UCSD-AML1 (cell line): ENCODE data around the gene PCAT6.
A peak's percentile ranks its signal among the peaks of the same experiment; 100 is the strongest.
"Not testable (repeated sequence)": the region's sequence is repeated elsewhere in the genome, so short reads cannot be mapped to it uniquely, and the experiment has no call there.

Experiments used
- DNase-seq: peaks from one replicate; lab custom pipeline; 2025; ENCODE audit not compliant: unreplicated experiment; lab: John Stamatoyannopoulos, UW

PCAT6 gene

DNA sequence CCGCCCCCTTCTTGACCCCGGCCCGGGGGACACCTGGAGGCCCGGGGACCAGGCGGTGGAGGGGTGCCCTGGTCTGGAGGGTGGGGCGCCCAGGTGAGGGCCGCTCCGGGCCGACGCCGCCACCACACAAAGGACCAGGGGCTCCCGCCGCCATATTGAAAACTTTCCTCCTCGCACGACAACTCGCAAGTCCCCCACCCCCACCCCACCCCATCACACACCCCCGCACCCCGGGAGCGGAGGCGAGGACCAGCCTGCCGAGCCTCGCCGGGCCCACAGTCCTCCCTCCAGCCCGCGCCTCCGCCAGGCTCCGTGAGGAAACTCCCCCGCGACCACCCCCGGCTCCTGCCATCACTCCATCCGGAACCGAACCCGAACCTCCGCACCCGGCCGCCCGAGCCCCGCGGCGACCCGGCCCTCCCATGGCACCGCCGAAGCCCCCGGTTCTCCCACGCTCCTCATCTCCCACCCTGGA is 3.3 kb upstream of the PCAT6 start:
- DNase-seq = peak; percentile 41

DNA sequence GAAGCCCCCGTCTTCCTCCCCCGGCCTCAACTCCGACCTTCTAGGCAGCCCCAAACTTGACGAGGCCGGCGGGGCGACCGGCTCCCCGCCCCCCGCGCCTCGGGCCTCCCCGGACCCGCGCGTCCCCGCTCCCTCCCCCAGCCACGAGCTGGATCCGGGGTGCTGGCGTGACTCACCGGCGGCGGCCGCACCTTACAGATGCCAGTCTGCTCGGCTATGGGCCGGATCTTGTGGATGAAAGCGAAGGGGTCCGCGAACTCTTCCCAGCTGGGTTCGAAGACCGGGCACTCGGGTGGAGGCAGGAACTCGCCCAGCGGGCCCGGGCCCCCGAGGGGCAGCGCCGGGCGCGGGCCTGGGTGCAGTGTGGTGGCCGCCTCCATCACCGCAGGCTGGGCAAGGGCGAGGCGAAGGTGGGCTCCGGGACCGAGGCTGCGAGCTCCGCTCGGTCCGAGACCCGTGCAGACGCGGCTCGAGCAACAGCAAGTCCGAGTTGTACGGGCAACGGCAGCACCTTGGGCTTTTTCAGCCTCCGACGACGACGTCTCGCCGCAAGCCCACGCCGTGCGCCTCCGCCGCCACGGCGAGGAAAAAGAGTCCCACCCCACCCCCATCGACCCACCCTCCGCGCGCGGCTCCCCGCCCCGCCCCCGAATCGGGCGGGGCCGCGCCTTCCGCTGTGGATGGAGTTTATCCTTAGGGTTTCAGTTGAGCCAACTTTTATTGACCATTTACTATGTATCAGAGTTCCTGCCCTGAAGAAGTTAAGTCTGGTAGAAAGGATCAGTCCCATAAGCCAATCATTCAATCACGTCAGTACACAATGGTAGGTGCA is 2.6 kb upstream of the PCAT6 start, which contains the start of gene KDM5B:
TSS of gene KDM5B (minus strand) at position 496 of the 832 bp plus-strand sequence. CDS start at position 380, 116 bp downstream.
- peak; percentile 81 for DNase-seq

DNA sequence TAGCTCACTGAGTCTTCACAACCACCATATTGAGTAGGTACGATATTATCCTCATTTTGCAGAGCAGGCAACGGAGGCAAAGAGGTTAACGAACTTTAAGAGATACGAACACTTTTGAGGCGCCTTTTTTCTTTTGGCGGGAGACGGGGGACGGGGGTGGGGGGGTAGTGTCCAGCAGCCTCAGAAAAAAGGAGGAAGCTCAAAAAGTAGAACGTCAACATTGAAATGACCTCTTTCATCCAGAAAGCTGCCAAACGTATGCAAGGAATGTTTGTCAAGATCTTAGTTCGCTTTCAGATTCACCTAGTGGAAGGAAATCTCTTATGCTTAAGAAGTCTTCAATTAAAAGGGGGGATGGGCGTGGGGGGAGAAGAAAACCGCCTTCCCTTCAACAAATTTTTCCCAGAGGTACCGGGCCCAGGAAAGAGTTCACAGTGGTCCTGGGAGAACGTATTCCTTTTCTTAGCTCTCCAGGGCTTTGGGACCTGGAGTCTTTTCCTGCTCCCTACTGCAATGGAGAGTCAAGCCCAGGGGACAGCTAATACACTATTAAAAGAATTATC is 1.1 kb upstream of the PCAT6 start:
- DNase-seq = no peak

DNA sequence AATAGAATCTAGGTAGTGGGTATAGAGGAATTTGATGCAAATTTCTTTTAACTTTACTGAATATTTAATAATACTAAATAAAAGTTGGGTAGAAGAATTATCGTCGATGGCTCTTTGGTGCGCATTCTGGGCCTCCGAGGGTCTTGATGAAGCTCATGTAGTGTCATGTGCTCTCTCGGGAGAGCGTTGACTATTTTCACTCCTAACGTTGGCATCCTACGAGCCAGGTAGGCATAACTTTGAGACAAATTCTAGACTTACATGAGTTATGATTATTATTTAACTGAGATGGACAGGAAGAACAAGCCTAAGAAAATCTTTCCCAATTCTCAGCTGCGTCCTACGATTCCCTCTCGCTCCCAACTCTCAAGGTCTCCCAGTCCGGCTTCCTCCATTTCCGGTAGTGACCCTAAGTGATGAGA is 550 bp upstream of the PCAT6 start:
- DNase-seq = no peak

DNA sequence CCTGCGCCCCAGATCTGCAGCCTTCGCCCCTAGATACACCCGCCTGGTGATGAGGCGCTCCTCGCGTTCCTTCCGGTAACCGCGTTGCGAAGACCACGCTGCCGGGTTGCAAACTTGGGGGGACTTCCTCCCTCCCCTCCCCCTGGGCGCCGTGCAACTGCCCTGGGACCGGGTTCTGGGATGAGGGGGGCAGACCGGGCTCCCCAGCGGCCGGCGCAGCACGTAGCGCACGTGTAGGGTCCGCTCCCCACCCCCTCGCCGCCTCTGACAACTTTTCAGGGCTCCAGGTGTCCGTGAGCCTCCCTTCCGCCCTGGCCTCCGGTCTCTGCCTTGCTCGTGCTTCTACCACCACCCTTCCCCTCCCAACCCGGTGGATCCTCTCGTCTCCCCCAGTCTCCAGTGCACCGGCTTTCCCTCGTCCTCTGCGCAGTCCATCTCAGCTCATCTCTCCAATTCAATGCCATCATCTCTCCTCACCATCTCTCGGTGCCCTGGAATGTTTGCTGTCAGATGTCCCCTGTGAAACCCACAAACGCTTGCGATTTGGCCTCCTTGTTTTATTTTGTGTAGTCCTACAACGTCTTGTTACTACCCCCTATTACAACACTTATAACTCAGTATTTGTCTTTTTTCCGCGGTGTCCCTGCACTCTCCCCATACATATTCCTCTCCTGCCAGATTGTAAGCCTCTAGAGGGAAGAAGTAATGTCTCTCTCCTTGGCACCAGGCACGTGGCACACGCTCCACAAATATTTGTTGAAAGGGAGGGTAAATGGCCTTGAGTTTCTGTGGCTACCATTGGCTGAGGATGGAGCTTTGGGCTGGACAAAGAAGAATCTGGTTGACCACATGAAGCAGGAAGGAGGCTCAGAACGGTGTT is 782 bp downstream of the PCAT6 start:
- DNase-seq = no peak

DNA sequence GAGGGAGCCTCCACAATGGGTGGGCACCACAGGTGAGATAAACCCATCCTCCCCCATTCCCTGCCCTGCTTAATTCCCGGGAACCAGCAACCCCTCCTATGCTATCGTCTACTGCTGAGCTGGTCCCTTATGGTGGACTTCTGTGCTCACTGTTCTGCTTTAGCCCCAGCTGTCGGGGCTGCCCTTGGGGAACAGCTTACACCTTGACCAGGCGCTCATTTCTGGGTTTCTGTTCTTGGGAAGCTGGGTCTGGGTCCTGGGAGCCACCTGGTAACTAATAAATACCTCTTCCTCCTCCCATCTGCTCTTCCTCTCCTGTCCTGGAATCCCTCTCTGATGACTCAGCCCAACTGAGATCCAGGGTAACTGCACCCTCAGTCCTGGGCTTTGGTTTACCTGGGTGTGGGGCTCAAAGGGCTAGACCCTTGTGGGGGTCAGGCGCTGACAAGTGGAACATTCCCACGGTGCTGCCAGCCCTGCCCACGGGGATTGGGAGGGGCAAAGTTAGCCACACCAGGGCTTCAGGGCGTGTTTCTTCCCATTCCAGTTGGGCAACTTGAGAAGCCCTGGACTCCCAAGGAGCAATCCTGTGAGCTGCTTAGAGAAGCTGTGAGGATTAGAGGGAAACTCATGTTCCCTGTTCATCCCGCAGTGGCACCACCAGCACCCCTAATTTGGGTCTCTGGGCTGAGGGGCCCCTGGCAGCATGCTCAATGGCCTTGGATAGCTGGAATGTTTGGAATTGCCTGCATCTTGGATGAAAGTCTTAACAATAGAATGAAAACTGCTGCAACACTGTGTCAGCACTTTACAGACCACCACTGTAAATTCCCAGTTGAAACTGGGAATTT is 1.6 kb downstream of the PCAT6 start:
- DNase-seq = no peak

DNA sequence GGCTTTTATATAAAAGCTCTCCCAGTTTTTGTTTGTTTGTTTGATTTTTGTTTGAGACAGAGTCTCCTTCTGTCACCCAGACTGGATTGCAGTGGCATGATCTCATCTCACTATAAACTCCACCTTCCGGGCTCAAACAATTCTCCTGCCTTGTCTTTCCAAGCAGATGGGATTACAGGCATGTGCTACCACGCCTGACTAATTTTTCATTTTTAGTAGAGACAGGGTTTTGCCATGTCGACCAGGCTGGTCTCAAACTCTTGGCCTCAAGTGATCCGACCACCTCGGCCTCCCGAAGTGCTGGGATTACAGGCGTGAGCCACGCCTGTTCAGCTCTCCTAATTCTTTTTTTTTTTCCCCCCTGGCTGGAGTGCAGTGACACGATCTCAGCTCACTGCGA is 4.4 kb downstream of the PCAT6 start:
- DNase-seq = no peak

DNA sequence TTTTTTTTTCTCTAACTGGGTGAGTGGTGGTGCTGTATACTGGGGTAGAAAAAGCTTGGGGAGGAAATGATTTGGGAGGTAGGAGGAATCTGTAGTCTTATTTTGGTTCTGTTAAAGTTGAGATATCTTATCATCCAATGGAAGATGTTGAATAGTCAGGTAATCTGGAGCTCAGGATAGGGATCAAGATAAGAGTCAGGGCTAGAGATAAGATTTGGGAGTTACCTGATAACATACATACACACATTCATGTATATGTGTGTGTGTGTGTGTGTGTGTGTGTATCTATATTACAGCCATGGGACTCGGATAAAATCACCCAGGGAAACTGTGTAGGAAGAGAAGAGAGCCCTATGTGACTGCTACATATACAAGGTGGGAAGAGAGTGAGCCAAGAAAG is 8.1 kb downstream of the PCAT6 start:
- no peak for DNase-seq

DNA sequence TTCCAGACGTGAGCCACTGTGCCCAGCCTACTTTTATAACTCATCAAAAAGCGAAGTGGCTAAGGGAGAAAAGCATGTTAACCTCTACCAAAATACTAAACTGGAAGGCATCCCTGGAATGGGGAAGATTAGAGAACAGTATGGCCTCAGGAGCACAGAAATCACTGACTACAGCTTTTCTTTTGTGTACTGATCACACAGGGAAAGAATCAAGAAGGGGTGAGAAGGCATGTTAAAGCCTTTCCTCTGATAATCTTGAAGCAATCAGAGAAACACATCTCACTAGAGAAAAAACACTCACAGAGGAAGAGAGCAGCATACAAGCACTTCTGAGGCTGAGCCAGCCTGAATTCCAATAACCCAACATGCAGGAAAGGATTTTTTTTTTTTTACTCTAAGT is 10.7 kb downstream of the PCAT6 start:
- DNase-seq = no peak

DNA sequence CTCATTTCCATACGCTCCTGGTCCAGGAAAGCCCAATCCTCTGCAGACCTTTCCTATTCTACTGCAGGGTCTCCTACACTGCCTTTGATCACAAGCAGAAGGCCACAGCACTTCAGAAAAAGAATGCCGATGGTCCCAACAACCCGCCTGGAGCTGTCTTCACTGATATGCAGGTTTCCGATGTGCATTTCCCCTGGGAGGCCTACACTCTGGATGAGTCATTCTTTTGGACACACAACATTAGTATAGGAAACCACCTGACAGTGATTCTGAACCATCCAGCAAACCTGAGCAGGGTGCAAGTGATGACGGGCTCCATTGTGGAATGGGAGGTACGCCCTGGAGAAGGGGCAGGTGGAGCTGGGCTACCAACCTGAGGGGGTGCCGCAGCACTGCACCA is 15.0 kb downstream of the PCAT6 start:
- no peak for DNase-seq

DNA sequence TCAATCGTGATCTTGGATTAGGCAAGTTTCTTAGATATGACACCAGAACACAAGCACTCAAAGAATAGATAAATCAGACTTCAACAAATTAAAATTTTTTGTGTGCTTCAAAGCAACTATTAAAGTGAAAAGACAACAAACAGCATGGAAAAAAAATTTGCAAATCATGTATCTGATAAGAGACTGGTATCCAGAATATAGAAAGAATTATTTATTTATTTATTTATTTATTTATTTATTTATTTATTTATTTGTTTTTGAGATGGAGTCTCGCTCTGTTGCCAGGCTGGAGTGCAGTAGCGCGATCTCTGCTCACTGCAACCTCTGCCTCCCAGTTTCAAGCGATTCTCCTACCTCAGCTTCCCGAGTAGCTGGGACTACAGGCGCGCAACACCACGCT is 18.5 kb downstream of the PCAT6 start:
- not testable (repeated sequence) for DNase-seq

DNA sequence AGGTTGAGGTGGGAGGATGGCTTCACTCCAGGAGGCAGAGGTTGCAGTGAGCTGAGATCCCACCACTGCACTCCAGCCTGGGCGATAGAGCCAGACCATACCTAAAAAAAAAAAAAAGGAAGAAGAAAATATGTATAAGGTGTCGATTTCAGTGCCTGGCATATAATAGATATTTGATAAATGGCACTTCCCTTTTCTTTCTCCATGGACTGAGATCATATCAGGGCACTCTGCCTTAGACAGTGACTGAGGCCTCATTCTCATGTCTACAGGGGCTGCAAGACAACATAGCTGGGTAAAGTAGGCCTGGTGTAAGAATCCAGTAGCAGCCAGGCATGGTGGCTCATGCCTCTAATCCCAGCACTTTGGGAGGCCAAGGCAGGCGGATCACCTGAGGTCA is 21.2 kb downstream of the PCAT6 start:
- DNase-seq = no peak

DNA sequence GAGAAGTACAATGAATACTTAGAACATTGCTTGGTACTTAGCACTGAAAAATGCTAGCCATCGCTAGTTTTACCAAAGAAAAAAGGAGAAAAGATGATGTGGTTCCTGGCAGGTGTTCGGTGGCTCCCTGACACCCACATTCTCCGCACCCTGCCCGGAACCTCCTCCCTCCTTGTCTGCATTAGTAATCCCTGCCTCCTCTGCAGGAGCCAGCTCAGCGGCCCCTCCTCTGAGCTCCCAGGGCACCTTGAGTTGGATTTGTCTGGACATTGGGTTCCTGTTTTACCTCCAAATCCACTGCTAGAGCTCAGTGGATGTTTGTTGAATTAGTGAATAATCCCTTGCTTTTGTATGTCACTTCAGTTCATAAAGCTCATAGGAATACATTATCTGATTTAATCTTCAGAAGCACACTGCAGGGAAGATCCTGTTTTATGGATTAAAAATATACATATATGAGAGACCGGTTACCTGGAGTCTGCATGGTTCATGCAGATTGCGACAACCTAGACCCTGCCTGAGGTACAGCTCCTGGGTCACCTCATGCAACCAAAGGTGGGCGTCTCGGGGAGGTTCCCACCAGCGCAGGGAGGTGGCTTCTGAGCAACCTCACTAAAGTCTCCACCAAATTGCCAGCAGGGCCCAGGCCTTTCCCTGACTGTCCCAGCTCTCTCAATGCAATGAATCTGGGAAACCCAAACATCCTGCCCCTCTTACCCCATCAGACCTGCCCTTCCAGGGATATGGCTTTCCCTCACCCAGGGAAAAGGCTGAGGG is 24.2 kb downstream of the PCAT6 start:
- no peak for DNase-seq

DNA sequence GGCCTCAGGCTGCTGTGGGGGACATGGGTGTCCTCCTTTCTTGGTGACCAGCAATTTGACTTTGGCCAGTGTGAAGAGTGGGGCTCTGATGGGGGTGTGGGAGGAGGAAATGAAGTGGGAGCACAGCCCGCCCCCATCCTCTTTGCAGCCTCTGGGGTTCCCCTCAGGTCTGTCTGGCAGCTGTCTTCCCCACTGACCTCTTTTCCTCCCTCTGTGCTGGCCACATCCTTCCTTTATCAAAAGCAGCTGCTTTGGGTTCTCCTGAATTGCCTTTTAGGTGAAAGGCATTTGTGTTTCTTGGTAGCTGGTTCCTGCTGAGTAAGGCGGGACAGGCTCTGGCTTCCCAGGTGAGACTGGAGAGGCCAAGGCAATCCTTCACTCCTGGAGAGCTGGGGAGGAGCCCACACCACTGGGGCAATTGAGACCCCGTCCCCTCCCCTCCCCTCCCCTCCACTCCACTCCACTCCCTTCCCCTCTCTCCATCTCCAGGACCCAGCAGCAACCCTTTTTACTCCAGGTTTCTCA is 24.9 kb downstream of the PCAT6 start:
- peak; percentile 68 for DNase-seq

DNA sequence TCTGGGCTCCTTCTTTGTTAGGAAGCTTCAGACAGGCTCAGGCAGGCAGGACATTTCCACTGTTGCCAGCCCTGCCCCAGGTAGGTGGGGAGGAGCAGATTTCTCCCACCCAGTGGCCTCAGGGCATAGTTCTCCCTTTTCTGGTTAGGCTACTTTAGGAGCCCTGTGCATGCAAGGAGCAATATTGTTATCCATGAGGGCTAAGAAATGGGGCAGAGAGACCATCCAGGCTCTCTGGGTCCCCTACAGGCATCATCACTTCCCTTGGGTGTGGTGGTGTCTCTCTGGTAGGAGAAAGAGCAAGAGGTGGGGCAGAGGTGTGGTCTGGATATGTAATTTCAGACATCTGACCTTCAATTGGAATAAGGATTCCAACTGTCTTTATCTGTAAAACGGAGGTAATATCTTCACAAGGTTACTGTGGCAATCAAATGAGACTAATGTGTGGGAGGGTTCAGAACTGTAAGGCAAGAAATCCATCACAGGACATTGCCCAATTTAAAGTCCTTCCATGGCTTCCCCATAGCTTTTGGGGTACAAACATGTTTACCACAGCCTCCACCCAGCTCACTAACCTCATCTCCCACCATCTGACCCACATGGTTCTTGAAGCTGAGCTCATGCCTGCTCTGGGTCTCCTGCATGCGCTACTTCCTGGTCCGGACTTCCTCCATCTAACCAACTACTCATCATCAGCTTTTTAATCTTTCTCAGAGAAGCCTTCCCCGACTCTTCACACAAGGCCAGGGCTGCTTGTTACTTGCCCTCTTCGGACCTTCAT is 26.1 kb downstream of the PCAT6 start:
- DNase-seq = no peak

DNA sequence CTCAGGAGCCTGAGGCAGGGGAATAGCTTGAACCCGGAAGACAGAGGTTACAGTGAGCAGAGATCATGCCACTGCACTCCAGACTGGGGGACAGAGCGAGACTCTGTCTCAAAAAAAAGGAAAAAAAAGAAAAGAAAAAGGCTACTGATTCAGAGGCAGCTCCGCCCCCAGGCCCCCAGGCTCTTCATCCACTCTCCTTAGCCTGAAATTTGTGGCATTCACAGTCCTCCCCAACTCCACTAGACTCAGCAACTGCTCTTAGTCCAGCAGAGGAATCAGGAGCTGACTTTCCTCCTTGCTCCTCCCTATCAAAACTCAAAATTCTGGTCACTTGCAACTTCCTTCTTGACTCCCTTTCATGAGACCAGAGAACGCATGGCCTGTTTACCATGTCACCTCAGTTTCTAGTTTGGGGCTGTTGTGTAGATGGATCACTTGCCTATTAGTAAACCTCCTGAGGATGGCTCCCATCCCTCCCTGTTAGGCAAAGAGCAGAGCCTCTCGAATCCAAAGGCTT is 27.1 kb downstream of the PCAT6 start:
- no peak for DNase-seq

DNA sequence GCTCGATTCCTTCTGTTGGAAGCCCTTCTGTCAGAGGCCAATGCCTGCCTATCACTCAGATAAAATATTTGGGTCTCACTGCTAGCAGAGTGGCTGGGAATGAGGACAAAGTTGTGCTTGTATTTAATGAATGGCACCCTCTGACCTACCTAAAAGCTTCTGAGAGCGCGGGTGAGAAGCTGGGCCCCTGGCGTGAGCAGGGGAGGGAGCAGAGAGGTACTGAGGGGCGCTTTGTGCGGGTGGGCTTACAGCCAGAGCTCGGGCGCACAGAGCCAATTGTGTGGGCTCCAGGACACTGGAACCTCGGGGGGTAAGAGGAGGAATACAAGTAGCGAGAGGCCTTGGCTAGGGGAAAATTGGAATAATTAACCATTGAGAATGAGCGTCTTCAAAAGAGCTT is 32.3 kb downstream of the PCAT6 start:
- DNase-seq = no peak

DNA sequence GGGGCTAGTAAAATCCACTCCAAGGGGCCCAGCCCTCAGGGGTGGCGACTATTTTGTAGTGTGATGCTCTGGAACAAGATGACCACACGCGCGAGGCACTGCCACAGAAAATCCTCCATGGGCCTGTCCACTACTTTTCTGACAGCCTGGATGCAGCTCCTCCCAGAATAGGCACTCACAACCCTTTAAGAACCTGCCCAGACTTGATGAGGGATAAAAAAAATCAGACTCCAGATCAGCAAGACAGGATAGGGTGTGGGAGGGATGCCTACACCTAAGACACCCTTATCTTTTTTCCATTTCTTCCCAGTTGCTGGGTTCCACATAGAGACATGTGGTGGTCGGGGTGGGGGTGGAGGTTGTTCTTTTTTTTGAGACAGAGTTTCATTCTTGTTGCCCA is 33.5 kb downstream of the PCAT6 start:
- no peak for DNase-seq

DNA sequence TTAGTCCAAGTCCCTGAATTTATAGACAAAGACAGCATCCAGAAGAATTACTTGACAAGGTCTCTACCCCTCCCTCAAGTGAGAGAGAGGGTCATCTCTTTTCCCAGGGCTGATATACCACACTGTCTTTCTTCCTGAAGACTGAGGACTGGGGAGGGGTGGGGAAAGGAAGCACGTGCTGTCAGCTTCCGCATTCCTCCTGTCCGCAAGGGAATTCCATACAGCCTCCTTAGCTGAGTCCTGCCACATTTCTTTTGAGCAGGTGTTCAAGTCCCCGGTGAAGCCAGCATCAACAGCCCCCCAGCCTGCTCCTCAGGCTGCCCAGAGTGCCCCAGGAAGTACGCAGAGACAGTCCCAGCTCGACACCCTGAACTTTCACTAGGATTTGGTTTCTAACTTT is 34.2 kb downstream of the PCAT6 start:
- no peak for DNase-seq
